ENCODE data around the gene LMCD1. TPM values are rescaled to one million over a fixed set of nuclear protein-coding genes. Genes with fewer than 3 reads are reported as not detected.
A peak's percentile ranks its signal among the peaks of the same experiment; 100 is the strongest.

The LMCD1 gene
- total RNA-seq, 1 experiment from 2014 or later: 13.7 TPM

DNA sequence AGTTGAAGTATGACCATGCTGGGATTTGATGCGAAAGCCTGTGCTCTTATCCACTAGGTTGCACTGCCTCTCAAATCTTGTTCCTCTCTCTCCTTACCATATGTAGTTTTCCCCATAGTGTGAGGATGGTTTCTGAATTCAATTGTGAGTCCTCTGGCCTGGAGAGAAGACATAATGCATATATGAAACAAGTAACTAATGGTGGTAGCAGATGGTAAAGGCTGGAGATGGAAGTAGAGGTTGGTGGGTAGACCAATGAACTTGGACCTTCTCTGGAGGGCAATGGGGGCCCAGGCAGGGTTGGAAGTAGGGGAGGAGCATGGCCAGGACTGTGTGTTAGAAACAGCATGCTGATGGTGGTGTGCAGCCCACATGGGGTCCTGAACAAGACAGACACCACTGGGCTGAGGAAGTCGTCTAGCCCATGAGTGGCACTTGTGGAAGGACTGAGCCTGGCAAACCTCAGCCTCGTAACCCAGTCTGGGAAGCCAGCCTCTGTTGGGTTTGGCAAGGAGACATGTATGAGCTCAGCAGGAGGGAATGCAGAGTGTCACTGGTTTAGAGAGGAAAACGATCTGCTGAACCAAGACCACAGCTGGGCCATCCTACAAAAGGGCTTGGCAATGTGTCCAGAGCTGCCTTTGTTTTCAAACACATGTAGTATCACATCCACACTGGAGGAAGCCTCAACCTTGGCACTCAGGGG, 18.5 kb upstream of the LMCD1 start:
- peak; percentile 94 for DNase-seq (ENCODE audit: low spot score)

DNA sequence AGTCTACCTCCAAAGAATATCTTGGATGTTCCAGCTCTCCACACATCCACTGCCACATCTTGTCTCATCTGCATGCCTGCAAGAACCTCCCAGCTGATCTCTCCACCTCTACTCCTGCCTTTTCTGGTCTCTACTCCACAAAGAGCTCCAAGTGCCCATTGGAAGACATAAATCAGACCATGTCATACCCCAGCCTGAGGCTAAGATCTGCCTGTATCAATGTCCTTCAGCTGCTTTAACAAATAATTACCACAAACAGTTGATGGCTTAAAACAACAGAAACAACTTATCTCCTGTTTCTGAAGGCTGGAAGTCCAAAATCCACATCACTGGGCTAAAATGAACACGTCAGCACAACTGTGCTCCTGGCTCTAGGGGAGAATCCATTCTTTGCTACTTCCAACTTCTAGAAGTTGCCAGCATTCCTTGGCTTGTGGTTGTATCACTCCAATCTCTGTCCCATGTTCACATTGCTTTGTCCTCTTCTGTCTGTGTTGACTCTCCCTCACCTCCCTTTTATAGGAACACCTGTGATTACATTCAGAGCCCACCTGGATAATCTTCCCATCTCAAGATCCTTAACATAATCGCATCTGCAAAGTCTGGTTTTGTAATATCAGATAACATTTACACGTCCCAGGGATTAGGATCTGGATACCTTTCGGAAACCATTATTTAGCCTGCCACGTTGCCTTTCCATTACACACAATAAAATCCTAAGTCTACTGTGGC, 17.0 kb upstream of the LMCD1 start:
- DNase-seq (ENCODE audit: low spot score): no peak

DNA sequence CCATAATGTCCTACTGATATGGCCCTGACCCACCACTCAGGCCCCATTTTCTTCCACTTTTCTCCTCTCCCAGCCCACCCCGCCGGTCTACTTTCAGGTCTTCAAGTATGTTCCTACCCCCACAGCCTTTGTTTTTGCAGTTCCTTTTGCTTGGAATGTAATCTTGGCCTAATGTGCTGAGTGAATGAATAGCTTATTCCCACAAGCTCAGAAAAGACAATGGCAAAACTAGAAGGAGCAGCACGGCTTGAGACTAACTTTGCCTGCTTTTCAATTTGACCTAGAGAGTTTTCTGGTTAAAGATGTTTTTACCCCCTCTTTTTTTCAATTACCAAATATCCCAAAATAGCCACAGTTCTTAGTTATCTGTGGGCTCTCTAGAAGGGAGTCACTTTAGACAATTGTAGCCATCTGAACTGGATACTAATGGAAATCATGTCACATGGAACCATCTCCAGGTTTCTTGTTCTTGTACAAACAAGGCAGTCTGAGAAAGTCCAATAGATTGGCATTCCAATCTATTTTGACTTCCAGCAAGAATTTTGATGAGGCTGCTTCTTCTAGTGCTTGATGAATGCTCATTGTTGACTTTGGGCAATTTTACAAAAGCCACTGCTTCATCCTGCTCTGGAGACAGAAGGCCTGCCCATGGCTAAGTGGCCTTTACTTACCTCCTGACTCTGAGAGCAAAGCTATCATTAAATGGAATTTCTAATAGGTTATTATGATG, 16.3 kb upstream of the LMCD1 start:
- no peak for DNase-seq (ENCODE audit: low spot score)

DNA sequence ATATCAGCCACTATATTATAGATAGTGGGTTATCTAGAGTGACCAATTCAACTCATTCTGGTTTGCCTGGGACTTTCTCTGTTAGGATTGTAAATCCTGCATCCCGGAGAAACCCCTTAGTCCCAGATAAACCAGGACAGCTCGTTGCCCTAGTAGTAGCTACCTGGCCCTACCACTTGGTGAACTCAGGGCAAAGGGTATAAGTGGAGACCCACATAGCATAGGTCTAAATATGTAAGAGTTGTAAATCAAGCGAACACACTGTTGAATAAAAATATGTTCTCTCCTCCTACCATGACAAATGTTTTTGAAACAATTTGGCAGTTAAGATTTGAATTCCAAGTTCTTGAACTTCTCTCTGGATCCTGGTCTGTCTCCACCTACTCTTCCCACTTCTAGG, 15.7 kb upstream of the LMCD1 start:
- DNase-seq (ENCODE audit: low spot score): no peak

DNA sequence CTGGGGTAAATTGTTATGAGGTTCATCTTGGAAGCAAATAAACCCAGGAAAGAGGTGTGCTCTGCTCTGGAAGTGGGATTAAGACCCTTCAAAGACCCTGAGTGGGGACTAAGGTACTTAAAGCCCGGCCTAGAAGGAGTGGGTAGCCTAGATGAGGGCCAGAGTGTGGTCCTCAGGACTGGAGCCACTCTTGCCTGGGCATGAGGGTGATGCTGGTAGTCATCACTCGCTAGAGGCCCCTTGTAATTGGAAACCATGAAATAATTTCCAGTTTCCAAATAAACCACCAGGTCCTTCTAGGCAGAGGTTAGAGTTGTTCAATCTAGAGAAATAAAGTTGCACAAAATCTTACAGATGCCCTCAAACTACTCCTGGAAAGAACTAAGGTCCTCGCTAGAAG, 15.2 kb upstream of the LMCD1 start:
- DNase-seq (ENCODE audit: low spot score): no peak

DNA sequence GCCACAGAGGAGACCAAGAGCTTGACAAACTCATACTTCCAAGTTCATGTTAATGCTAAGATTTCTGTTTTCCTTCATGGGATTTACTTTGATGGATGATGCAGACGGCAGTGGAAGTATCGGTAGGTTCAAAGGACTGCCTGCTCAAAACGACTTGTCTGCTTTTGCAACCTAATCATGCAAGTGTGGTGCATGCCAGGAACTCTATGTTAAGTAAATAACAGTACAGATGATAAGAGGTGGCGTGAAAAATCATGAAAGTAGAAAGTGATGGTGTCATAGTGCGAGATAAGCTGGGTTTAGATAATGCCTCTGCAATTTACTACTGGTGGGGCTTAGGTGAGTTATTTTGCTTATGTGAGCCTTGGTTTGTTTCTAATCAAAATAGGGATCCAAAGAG, 14.7 kb upstream of the LMCD1 start:
- DNase-seq (ENCODE audit: low spot score): no peak

DNA sequence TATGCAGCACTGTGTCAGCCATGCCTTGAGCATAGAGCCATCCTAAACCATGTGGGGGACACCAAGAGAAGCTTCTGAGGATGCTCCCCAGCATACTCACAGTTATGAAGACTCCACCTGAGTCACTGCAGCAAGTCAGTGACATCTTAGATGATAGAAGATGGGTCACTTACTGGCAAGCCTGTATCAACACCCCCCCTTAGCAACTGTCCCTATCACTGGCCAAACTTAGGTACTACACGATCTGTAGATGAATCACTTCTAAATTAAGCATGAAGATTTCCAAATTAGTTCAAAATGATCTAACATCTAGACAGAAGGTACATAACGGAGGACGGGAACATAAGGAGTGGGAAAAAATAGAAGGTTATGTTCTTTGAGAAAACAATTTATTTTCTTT, 13.2 kb upstream of the LMCD1 start:
- DNase-seq (ENCODE audit: low spot score): no peak

DNA sequence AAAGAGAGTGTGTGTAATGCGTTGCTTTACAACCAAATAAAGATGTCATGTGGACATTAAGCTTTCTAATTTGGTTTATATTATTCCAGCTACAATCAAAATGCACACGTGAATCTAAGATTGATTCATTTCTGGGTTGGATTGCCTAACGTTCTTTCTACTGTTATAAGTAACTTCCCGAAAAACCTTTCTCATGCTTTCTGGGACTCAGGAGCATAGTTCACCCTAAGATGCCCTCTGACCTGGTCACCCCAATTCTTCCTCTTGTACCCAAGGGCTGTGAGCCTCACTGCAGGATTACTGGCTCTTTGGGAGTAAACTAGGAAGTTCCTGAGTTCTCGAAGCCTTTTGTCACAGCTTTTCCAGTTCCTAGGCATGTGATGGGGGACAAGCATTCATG, 12.7 kb upstream of the LMCD1 start:
- DNase-seq (ENCODE audit: low spot score): no peak

DNA sequence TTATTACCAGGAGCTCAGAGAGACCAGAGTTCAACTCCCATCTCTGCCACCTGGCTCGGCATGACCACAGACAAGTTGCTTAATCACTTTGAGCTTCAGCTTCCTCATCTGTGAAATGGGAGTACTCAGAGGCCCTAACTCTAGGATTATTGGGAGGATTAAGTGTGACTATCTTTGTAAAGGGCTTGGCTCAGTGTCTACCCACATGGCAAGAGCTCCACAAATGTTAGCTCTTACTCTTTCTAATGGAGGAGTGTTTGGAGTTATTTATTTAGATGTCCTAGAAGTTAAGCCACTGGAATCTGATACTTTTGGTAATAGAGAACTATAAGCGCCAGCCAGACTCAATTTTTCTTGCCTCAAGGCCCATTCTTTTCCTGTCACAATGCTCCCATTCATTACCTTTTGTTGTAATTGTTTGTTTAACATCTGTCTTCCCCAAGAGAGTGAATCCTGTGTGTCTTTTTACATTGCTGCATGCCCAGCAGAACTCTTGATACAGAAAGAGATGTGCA, 12.3 kb upstream of the LMCD1 start:
- no peak for DNase-seq (ENCODE audit: low spot score)

DNA sequence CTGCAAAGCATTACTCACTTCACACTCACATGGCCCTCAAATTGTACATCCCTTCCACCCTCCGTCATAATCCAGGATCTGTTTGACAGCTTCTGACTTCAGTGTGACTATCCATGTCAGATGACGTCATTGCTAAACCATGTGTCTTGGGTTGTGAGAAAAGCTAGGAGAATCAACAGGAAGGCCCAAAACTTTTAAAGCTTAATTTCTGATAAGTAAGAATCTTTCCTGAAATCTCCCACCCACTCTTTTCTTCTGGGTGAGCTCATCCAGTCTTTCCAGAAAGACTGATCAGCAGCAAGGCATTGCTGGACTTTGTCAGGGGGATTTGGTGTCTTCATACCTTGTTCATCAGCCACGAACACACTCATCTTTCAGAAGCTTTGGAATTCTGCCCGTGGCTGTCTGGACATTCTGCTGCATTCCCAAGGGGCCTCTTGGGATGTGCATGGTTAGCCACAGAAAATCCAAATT, 11.5 kb upstream of the LMCD1 start:
- peak; percentile 44 for DNase-seq (ENCODE audit: low spot score)

DNA sequence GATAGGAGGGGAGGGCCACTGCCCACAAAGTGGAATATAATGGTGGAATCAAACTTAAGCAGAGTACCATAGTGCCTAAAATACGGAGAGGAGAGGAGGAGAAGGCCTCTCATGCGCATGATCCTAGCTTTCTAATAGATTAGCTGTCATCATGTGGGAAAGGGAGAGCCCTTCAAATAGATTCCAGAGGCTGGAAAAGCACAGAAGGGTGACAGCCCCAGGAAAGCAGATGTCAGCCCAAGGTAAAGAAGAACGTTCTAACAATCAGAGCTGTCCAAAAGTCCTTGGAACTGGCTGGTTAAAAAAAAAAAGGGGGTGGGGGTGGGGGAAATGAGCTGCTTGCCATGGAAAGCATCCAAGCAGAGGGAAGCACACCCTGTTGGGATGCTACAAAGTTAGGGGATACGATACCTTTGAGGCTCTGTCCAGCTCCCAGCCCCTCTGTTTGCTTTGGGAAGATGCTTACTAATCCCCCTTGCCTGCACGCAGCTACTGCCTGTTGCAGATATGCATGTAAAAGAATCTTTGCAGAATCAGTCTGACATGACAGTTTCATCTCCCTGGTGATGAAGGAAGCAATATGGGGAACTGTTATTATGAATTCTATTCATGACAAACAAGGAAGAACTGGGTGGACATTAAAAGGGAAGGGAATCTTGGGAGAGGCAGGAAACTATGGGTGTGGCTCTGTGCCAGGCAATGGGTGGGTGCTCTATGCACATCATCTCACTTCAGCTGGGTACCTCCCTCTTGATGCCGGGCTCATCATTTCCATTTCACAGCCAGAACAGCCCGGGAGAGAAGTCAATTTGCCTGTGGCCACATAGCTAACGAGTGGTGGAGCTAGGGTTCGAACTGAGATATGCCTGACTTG, 10.1 kb upstream of the LMCD1 start:
- DNase-seq (ENCODE audit: low spot score): no peak

DNA sequence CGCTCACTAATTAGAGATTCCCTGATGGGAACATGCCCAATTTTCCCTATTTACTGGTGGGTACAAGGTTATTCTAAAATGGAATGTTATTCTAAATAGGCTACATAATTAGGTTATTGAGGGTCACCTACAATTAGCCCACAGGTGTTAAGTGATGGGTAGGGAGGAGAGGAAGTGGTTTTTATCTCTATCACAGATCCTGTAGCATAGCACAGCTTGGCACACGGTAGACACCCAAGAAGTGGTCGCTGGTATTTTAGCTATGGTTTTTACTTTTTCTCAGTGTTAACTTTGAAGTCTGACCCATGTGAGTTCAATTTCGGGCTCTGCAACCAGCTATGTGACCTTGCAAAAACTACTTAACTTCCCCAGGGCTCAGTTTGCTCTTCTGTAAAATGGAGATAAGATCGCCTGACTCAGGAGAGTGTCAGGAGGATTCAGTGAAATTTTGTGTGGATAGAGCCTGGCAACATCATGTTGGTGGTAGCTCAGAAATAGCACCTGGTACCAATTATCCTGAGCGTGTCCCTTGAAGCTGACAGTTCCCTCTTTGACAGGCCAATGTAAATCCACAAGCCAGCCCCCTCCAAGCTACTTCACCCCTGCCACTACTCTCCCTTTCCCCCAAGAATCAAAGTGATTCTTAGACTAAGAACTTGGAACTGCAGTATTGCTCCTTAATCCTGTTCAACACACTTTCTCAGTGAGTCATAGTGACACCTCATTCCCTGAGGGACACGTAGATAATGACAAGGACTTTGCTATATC, 8.7 kb upstream of the LMCD1 start:
- DNase-seq (ENCODE audit: low spot score): no peak

DNA sequence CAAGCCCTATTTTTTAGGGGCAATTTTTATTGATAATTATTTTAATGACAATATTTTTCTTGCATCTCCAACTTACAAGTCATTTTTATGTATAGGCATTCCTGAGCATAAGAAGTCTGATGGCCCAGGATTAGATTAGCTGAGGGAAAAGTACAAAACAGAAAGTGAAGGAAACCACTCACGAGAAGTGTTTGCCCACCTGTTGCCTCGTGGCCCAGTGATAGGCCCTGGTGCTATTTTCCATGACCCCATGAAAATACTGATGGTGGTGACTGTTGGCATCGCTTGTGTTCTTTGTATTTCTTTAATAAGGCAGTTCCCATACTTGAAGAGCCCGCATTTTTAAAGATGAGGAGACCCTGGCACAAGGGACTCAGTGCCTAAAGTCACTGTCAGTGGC, 7.9 kb upstream of the LMCD1 start:
- no peak for DNase-seq (ENCODE audit: low spot score)

DNA sequence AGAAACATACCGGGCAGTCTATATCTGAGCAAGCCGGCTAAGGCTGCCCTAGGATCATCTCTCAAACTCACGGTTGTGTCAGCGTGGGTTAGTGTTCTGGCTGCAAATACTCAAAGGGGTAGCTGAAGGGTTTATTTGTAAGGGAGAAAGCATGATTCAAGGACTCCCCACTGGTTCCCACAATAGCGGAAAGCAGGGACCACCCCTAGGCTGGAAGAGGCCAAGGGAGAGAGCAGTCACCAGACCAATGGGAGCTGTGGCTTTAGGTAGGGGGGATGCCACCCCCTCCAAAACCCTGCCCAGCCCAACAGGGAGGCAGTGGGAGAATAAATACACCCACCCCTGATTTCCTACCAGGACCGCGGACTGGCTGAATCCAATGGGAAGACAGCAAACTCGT, 7.3 kb upstream of the LMCD1 start:
- no peak for DNase-seq (ENCODE audit: low spot score)

DNA sequence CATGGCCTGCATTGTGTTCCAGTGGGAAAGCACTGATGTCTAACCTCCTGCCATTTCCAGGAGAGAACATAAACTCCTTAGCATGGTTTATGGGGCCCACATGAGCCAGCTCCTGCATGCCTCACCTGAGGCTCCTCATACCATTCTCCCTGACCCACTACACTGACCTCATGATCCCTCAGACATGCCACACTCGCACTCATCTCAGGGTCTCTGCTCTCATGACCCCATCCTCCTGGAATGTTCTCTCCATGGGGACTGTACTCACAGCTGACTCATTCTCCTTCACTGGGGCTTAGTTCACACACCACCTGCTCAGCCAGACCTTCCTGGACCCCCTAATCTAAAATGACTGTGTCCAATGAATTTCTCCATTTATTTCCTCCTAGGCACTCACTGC, 4.0 kb upstream of the LMCD1 start:
- DNase-seq (ENCODE audit: low spot score): no peak

DNA sequence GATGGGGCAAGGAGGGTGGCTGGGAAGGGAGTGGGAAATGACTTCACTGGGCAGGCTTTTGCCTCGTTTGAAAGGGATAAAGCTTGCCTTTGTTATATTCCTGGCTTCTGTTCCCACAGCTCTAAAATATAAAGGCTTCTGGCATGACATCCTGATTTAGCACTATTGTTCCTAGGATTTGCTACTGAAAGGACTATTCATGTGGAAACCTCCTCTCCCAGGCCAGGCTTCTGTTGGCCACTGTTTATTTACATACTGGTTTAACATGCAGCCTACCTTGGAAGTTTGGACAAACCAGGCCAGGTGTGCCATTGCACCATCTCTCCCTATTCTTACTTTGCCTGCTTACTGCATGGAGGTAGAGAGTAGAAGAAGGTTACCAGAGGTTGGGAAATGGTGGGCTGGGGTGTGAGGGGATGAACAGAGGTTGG, 2.4 kb upstream of the LMCD1 start:
- no peak for DNase-seq (ENCODE audit: low spot score)

DNA sequence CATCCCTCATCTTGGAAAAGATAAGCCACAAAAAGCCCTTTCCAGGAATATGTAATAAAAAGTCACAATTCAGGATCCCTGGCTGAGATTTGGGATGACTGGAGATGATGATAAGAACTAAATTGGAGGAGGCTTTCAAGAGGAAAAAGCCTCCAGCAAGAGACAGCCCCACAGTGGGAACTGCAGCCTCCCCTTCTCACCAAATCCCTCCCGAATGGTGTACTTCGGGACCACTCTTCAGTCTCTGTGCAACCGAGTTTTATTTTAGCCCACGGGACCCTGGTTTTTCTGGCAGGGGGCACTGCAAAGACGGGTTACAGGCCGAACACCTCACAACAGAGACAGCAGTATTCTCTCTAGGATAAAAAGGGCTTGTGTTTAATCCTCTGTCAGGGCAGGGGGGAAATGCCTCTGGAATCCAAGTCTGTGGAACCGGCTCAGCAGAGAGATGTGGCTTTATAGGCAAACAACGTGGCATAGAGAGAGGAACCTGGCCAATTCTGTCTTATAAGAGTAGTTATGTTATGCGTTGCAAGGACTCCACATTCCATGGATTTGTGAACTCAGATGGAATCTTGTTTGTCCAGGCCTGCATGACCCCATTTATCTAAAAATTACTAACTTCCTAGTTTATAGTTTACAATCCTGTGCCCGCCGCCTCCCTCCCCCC, 1.2 kb upstream of the LMCD1 start:
- no peak for DNase-seq (ENCODE audit: low spot score)

DNA sequence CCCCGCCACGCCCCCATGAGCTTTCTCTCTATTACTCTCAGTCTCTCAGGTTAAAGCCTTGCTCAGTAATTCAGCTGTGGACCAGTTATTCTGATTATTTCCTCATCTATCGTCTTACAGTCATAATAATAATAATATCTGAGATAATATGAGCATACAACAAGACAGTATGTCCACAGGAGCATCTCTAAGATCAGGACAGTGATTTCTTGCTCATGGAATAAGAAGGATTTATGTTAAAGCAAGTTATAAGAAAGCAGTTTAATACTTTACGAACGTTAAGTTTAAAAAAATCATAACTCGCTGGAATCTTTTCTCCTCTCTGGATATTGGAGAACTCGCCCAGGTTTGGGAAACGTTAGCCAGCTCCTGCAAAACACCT, 643 bp upstream of the LMCD1 start:
- no peak for DNase-seq (ENCODE audit: low spot score)

DNA sequence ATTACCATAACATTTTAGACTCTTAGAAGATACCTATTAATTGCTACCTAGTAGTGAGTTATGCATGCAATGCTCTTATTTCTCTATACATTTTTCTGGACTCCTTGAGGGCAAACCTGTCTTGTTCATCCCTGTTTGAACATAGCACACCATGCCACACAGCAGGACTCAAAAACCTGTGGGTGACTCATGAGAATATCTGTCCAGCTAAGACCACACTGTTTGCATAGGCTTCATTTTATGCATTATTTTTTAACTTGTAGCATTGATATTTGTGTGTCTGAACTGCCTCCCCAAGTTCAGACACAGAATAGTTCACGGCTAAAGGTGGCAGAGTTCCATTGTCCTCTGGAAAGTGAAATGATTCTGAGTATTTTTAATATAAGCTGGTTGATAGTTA, 1.8 kb downstream of the LMCD1 start:
- no peak for DNase-seq (ENCODE audit: low spot score)

DNA sequence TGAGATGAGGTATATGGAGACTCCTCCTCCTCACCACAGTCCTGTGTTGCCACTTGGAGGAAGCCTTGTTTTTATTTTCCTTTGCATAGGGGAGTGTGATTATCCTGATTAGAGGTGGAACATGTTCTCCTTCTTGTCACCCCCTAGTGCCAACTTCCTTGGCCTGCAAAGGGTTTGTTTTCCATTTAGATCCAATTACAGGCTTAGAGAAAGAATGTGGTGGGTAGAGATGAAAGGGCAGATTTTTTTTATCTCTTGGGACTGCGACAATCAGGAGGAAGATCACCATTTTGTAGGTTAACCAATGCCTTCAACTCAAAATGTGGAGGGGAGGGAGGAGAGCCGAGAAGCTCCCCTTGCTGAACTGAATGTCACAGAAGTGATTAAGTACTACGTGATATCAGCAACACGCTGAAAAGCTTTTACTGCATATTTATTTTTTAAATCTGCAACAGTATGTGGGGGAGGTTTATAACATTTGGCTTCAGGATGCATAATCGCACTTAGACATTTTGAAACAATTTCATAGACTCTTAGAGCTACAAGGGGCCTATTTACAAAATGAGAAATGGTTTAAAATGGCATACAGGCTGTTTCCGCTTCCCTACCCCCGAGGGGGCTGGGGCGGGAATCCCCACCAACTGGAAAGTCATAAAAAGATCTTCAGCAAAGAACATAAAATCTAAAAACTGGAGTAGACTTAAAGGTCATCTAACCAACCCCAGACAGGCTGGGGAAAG, 2.4 kb downstream of the LMCD1 start:
- peak; percentile 41 for DNase-seq (ENCODE audit: low spot score)

Data from H4 (cell line).